ENCODE measurements around the gene CD164. TPM values are rescaled to one million over a fixed set of nuclear protein-coding genes. Genes with fewer than 3 reads are reported as not detected.
A peak's percentile ranks its signal among the peaks of the same experiment; 100 is the strongest.

Gene CD164
- total and polyA plus RNA-seq, 12 donors: 88.5 to 180 (median 130) TPM

GRCh38 chr6:109379711-109380110 lies 2.6 kb downstream of the CD164 start:
- intact Hi-C loops (cut with DNase I): loop anchor here (5.0 to 10.0 kb wide), 16 partner anchors 55 to 825 kb away; partner anchors contain the start of genes SESN1 (in 3 of the 10), AK9 (in 2 of the 10), CEP57L1 (in 2 of the 10) and FIG4 (in 2 of the 10)
- Histone ChIP-seq H3K4me1 (peaks cover 0 to 64% (median 48%) of the 10 kb centered on the region in 9 donors), H3K9me3 (no peaks in the 10 kb centered on the region), H3K27me3 (no peaks in the 10 kb centered on the region), H3K36me3 (peaks cover 0 to 47% (median 16%) of the 10 kb centered on the region in 9 donors), H3K4me3 (peak overlapping the region in 9 of 10 donors; percentile 75 to 96 (median 85)), H3K27ac (peak overlapping the region in 1 of 10 donors; percentile 100)
- 47 to 49% methylated on average over 2 of the region's 2 CpGs for WGBS, 2 donors
- DNase-seq (no peak), ATAC-seq (no peak)
- no peak for TF ChIP-seq CTCF (IDR thresholded peaks at IDR 0.05)

GRCh38 chr6:109377717-109378116 lies 4.5 kb downstream of the CD164 start:
- Histone ChIP-seq H3K27ac (no peak overlapping the region), H3K4me1 (peaks cover 0 to 70% (median 41%) of the 10 kb centered on the region in 9 donors), H3K9me3 (no peaks in the 10 kb centered on the region), H3K27me3 (no peaks in the 10 kb centered on the region), H3K36me3 (peaks cover 0 to 67% (median 20%) of the 10 kb centered on the region in 9 donors), H3K4me3 (no peak overlapping the region)
- ATAC-seq (no peak), DNase-seq (no peak)
- intact Hi-C loops (cut with DNase I): loop anchor here in 1 of 10 donors (10.0 kb wide), 1 partner anchor 373 kb away; no protein-coding TSS in a partner anchor
- 70 to 78% methylated on average over 3 of the region's 3 CpGs for WGBS, 2 donors
- TF ChIP-seq CTCF (IDR thresholded peaks at IDR 0.05): no peak

- Histone ChIP-seq H3K36me3 (peaks cover 0 to 100% (median 28%) of the 10 kb centered on the region in 9 donors), H3K4me3 (no peak overlapping the region)
Observed at GRCh38 chr6:109374326-109374892, 7.9 kb downstream of the CD164 start.

GRCh38 chr6:109373762-109374161 lies 8.5 kb downstream of the CD164 start:
- TF ChIP-seq CTCF (IDR thresholded peaks at IDR 0.05): no peak
- Histone ChIP-seq H3K9me3 (no peaks in the 10 kb centered on the region), H3K27me3 (no peaks in the 10 kb centered on the region), H3K4me1 (peaks cover 0 to 68% (median 36%) of the 10 kb centered on the region in 9 donors), H3K4me3 (no peak overlapping the region), H3K27ac (peak overlapping the region in 1 of 10 donors; percentile 51), H3K36me3 (peaks cover 0 to 100% (median 33%) of the 10 kb centered on the region in 9 donors)
- intact Hi-C loops (cut with DNase I): loop anchor here in 1 of 10 donors (10.0 kb wide), 1 partner anchor 369 kb away; no protein-coding TSS in a partner anchor
- ATAC-seq (peak in 3 of 8 donors; percentile 18 to 53 (median 37)), DNase-seq (no peak)
- WGBS, 2 donors: 86 to 91% methylated on average over 4 of the region's 4 CpGs

More at GRCh38 chr6:109374326-109374892, 7.9 kb downstream of the CD164 start:
- no peaks in the 10 kb centered on the region for H3K27me3 ChIP-seq
- no peaks in the 10 kb centered on the region for H3K9me3 ChIP-seq
- intact Hi-C loops (cut with DNase I): loop anchor here in 1 of 10 donors (10.0 kb wide), 1 partner anchor 370 kb away; no protein-coding TSS in a partner anchor
- WGBS, 2 donors: 75 to 91% methylated on average over 4 of the region's 4 CpGs
- TF ChIP-seq CTCF (IDR thresholded peaks at IDR 0.05): no peak
- DNase-seq: no peak
- ATAC-seq: no peak
- H3K27ac ChIP-seq: peak overlapping the region in 1 of 10 donors; percentile 51
- peaks cover 0 to 74% (median 42%) of the 10 kb centered on the region in 9 donors for H3K4me1 ChIP-seq
